Measurements from ENCODE around the gene GCK. TPM values are rescaled to one million over a fixed set of nuclear protein-coding genes. Genes with fewer than 3 reads are reported as not detected.

Gene GCK
- total and polyA plus RNA-seq, 7 donors = 0.27 to 1.8 (median 0.60) TPM; not detected in 2

DNA sequence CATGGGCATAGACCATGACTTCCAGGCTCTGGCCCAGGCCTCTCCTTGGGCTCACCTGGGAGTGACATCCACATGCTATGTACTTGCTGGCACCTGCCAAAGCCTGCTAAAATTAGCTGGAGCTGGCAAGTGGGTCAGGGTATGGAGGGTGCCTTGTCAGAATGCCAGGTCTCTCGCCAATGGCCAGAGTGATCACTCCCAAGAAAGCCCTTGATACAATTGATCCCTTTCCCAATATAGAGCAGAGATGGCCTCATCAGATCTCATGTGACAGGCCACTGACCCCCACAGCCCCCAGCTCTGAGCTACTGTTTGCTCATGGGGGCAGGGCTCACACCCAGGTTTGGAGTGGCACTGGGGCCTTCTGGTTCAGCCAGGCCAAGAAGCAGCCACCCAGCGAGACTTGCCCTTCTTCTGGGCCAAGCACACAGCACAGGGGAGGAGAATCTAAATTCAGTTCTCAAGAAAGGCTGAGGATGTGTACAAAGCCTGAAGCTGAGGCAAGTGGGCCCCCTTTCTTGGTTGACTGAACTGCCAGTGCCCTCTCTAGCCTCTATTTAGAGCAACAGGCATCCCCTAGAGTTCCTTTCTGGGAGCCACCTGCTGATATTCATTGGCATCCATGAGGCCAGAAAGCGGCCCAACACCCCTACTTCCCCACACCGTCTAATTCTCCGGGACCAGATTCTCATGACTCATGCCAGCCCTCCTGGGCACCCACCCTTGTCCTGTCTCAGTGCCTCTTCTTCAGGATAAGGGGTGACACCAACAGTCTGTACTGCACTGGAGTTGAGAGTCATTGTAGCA lies 29.2 kb downstream of the GCK start:
- Histone ChIP-seq H3K4me1 (no peaks in the 10 kb centered on the region), H3K27ac (no peak overlapping the region), H3K9me3 (no peaks in the 10 kb centered on the region), H3K27me3 (no peaks in the 10 kb centered on the region), H3K36me3 (no peaks in the 10 kb centered on the region), H3K4me3 (no peak overlapping the region)
- TF ChIP-seq POLR2AphosphoS5 (IDR thresholded peaks at IDR 0.05) = no peak
- TF ChIP-seq, protein P1, sequence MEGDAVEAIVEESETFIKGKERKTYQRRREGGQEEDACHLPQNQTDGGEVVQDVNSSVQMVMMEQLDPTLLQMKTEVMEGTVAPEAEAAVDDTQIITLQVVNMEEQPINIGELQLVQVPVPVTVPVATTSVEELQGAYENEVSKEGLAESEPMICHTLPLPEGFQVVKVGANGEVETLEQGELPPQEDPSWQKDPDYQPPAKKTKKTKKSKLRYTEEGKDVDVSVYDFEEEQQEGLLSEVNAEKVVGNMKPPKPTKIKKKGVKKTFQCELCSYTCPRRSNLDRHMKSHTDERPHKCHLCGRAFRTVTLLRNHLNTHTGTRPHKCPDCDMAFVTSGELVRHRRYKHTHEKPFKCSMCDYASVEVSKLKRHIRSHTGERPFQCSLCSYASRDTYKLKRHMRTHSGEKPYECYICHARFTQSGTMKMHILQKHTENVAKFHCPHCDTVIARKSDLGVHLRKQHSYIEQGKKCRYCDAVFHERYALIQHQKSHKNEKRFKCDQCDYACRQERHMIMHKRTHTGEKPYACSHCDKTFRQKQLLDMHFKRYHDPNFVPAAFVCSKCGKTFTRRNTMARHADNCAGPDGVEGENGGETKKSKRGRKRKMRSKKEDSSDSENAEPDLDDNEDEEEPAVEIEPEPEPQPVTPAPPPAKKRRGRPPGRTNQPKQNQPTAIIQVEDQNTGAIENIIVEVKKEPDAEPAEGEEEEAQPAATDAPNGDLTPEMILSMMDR (IDR thresholded peaks at IDR 0.05) = no peak
- TF ChIP-seq POLR2A (IDR thresholded peaks at IDR 0.05) = no peak
- no peak for TF ChIP-seq EP300 (IDR thresholded peaks at IDR 0.05)
- WGBS, 2 donors = 91 to 94% methylated on average over 5 of the region's 5 CpGs
- no peak for DNase-seq
- intact Hi-C loops (cut with DNase I) = no loop called here

DNA sequence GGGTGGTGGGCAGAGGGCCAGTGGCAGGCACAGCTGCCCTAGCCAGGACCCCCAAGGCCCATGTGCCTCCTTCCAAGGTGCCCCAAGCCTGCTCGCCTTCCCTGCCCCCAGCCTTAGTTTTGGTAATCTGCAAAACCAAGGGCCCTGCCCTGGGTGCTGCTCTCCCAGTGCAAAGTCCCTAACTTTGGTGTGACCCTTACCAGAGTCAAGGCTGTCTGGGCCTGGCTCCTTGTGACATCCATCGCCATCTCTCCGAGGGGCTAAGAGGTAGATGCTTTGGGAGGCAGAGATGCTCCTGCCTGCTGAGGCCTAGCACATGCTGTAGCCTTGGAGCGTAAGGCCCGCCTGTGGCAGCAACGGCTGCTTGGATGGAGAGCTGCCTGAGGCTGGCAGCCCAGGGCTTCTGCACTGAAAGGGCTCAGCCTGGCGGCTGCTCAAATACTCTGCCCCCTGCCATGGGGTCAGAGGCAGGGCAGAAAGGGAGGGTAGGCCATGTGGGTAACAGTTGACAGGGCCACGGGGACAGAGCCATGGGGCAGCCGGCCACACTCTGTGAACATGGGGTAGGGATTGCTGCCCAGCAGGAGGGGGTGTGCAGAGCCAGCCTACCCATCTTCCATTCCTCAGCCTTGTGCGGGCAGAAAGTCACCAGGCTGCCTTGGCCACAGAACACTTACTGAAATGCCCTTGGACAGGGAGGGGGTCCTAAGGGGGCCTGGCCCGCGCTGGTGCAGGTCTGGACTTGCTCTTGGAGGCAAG lies 30.2 kb downstream of the GCK start:
- Histone ChIP-seq H3K4me3 (no peak overlapping the region), H3K36me3 (no peaks in the 10 kb centered on the region), H3K4me1 (no peaks in the 10 kb centered on the region), H3K27ac (no peak overlapping the region), H3K27me3 (no peaks in the 10 kb centered on the region), H3K9me3 (no peaks in the 10 kb centered on the region)
- DNase-seq = no peak
- intact Hi-C loops (cut with DNase I) = no loop called here
- WGBS, 2 donors = 93 to 95% methylated on average over 12 of the region's 12 CpGs
- TF ChIP-seq POLR2A (IDR thresholded peaks at IDR 0.05) = no peak

DNA sequence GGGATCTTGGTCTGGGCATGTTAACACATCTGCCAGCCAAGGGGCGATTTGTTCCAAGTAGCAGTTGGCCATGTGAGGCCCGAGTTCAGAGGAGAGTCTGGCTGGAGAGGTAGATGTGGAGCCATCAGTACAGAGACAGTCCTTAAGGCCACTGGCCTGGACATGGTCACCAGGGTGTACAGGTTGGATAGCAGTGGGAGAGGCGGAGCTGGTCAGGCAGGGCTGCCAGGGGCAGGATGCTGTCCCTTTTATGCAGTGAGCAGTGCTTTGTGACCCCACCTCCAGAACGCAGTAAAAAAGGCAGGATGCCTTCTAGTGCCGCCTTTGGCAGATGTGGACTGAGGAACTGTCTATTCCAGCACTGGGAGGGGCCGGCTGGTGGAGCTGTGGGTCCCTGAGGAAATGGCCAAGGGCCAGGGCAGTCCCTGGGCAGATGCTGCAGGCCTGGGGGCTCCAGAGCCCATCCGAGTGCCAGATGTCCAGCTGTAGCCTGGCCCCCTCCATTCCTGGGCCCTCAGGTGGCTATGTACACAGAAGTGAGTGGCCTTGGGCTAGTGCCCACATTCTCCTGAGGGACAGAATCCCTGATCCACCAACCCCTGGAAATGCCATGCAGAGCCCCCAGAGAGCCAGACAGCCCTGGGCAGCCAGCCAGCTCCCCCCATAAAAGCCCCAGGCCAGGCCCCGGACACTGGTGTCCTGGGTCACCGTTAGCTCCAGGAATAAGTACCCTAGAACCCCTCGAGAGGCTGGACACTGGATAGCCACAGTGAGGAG lies 31.0 kb downstream of the GCK start:
- Histone ChIP-seq H3K4me1 (no peaks in the 10 kb centered on the region), H3K27ac (no peak overlapping the region), H3K36me3 (no peaks in the 10 kb centered on the region), H3K9me3 (no peaks in the 10 kb centered on the region), H3K4me3 (no peak overlapping the region), H3K27me3 (no peaks in the 10 kb centered on the region)
- intact Hi-C loops (cut with DNase I) = no loop called here
- TF ChIP-seq, protein P1 (IDR thresholded peaks at IDR 0.05) = no peak
- TF ChIP-seq POLR2A (IDR thresholded peaks at IDR 0.05) (no peak), EP300 (IDR thresholded peaks at IDR 0.05) (no peak), POLR2AphosphoS5 (IDR thresholded peaks at IDR 0.05) (no peak)
- WGBS, 2 donors = 75 to 83% methylated on average over 10 of the region's 10 CpGs
- DNase-seq = no peak

DNA sequence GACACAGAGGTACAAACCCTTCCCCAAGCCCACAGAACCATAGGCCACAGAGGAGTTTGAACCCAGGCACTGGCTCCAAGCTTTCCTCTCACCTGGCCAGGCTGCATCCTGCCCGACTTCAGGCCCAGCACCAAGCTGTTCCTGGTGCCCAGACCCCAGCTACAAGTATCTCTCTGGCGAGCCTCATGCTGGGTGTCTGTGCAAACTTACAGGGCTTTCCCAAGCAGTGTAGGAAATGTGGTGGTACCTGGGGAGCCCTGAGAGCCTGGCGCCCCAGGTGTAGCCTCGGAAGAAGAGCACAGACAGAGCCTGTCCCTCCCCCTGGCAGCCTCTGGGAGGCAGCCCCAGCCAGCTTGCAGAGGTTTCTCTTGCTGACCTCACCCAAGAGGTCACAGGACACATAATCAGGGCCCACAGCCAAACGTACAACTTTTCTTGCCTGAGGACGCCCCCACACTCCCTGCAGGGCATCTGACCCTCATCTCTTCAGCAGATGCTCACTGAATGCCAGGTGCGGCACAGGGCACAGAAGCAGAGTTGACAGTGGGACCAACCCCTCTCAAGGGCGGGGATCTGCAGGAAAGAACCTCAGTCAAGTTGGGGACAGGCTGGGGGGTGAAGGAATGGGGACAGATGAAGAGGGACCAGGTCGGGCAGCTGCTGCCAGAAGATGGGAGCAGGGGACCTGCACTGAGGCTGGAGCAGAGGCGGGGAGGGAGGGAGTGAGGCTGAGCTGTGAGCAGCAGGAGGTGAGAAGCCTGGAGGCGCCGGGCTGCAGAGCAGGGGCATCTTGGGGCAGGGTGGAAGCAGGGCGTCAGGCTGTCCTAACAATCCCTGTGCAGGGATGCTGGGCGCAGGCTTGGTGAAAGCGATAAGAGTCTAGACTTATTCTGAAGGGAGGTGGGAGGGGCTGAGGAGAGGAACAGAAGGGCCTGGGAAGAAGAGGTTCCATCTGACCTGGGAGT lies 31.8 kb downstream of the GCK start:
- H3K27me3 ChIP-seq = no peaks in the 10 kb centered on the region
- no peaks in the 10 kb centered on the region for H3K4me1 ChIP-seq
- H3K27ac ChIP-seq = no peak overlapping the region
- no peak overlapping the region for H3K4me3 ChIP-seq
- WGBS, 2 donors = 85 to 86% methylated on average over 15 of the region's 15 CpGs
- no peaks in the 10 kb centered on the region for H3K9me3 ChIP-seq
- no peaks in the 10 kb centered on the region for H3K36me3 ChIP-seq
- intact Hi-C loops (cut with DNase I) = no loop called here
- TF ChIP-seq, protein P1 (IDR thresholded peaks at IDR 0.05) = no peak
- TF ChIP-seq POLR2A (IDR thresholded peaks at IDR 0.05) = no peak
- no peak for TF ChIP-seq POLR2AphosphoS5 (IDR thresholded peaks at IDR 0.05)
- TF ChIP-seq EP300 (IDR thresholded peaks at IDR 0.05) = no peak
- no peak for DNase-seq

Data from sigmoid colon (tissue), 7 donors.